HUES64 (cell line): ENCODE measurements around the gene RCCD1.

Experiments
- H3K27ac ChIP-seq: 2 replicates; pipeline ENCODE4 v1.7.0; 2013; ENCODE audit warnings: low read depth, low read length, inconsistent platforms
- H3K27me3 ChIP-seq: 2 replicates; pipeline ENCODE4 v1.6.1; 2013; ENCODE audit warnings: mild to moderate bottlenecking, low read length; ENCODE audit not compliant: insufficient read depth
- H3K36me3 ChIP-seq: 2 replicates; pipeline ENCODE4 v1.6.1; 2013; ENCODE audit warnings: mild to moderate bottlenecking, low read length; ENCODE audit not compliant: insufficient read depth
- H3K4me1 ChIP-seq: 2 replicates; pipeline ENCODE4 v1.6.1; 2013; ENCODE audit warnings: mild to moderate bottlenecking, low read length, moderate library complexity; ENCODE audit not compliant: insufficient read depth
- H3K4me3 ChIP-seq: 2 replicates; pipeline ENCODE4 v1.5.1; 2013; ENCODE audit warnings: mild to moderate bottlenecking, low read length, moderate library complexity
- H3K9ac ChIP-seq: 2 replicates; pipeline ENCODE4 v1.6.1; 2013; ENCODE audit warnings: mild to moderate bottlenecking, low read depth, low read length
- H3K9me3 ChIP-seq: 2 replicates; pipeline ENCODE4 v1.6.1; 2013; ENCODE audit warnings: low read depth, low read length; ENCODE audit not compliant: insufficient read depth
- WGBS: fragments of 150-250, 120-280 bp; methylation state at CpG from one replicate; pipeline ENCODE4 v1.1.7; 2013; ENCODE audit warnings: missing lambda C conversion rate; 5-methylcytosine and 5-hydroxymethylcytosine counted together

RCCD1 gene

GRCh38 chr15:90933301-90933700, 21.4 kb upstream of the RCCD1 start:
- Histone ChIP-seq H3K9me3 (no peaks in the 10 kb centered on the region), H3K4me3 (no peak overlapping the region), H3K9ac (no peak overlapping the region), H3K4me1 (no peaks in the 10 kb centered on the region; the same call in 1 of the 2 replicates), H3K27ac (no peak overlapping the region), H3K36me3 (peaks cover 17% of the 10 kb centered on the region), H3K27me3 (peaks cover 15% of the 10 kb centered on the region)
- 78% methylated on average over 1 of the region's 1 CpG for WGBS

- Histone ChIP-seq H3K27ac (no peak overlapping the region), H3K9me3 (no peaks in the 10 kb centered on the region), H3K4me1 (no peaks in the 10 kb centered on the region; the same call in 1 of the 2 replicates), H3K36me3 (peaks cover 26% of the 10 kb centered on the region), H3K27me3 (peaks cover 15% of the 10 kb centered on the region), H3K9ac (peak overlapping the region; percentile 20; the same call in 1 of the 2 replicates), H3K4me3 (peak overlapping the region; percentile 78)
- 3% methylated on average over 19 of the region's 19 CpGs for WGBS
These were observed 20.3 kb upstream of the RCCD1 start for GRCh38 chr15:90934256-90934948.

- H3K27ac ChIP-seq: no peak within 1 kb of the TSS
- WGBS: under 1% methylated on average over 65 of the region's 65 CpGs
- peaks cover 33% of the 10 kb centered on the region for H3K36me3 ChIP-seq
- H3K4me3 ChIP-seq: peak within 1 kb of the TSS; percentile 78
- no peaks in the 10 kb centered on the region; the same call in 1 of the 2 replicates for H3K4me1 ChIP-seq
- H3K9me3 ChIP-seq: no peaks in the 10 kb centered on the region
- peak within 1 kb of the TSS; percentile 66 for H3K9ac ChIP-seq
- H3K27me3 ChIP-seq: peaks cover 15% of the 10 kb centered on the region
These were observed 19.5 kb upstream of the RCCD1 start, which contains the start of gene UNC45A for GRCh38 chr15:90934949-90935751. Gene UNC45A (plus strand): TSS chr15:90935285. CDS start chr15:90935325, 40 bp downstream.

- Histone ChIP-seq H3K27me3 (peaks cover 15% of the 10 kb centered on the region), H3K4me3 (no peak overlapping the region), H3K9ac (no peak overlapping the region), H3K27ac (no peak overlapping the region), H3K36me3 (peaks cover 47% of the 10 kb centered on the region), H3K4me1 (no peaks in the 10 kb centered on the region; the same call in 1 of the 2 replicates), H3K9me3 (no peaks in the 10 kb centered on the region)
- 86% methylated on average over 1 of the region's 1 CpG for WGBS
These were observed 17.9 kb upstream of the RCCD1 start for GRCh38 chr15:90936823-90937222.

- Histone ChIP-seq H3K4me3 (no peak overlapping the region), H3K9ac (no peak overlapping the region), H3K9me3 (no peaks in the 10 kb centered on the region), H3K27me3 (peaks cover 8% of the 10 kb centered on the region; the same call in 1 of the 2 replicates), H3K36me3 (peaks cover 61% of the 10 kb centered on the region), H3K4me1 (no peaks in the 10 kb centered on the region; the same call in 1 of the 2 replicates), H3K27ac (no peak overlapping the region)
- WGBS: 93% methylated on average over 5 of the region's 5 CpGs
These were observed 16.4 kb upstream of the RCCD1 start for GRCh38 chr15:90938261-90938660.

GRCh38 chr15:90939756-90940155, 14.9 kb upstream of the RCCD1 start:
- H3K9ac ChIP-seq: no peak overlapping the region
- H3K27me3 ChIP-seq: no peaks in the 10 kb centered on the region
- no peaks in the 10 kb centered on the region for H3K4me1 ChIP-seq
- H3K36me3 ChIP-seq: peaks cover 76% of the 10 kb centered on the region
- no peaks in the 10 kb centered on the region for H3K9me3 ChIP-seq
- H3K27ac ChIP-seq: no peak overlapping the region
- no peak overlapping the region for H3K4me3 ChIP-seq
- WGBS: 94% methylated on average over 7 of the region's 7 CpGs

- no peak overlapping the region for H3K4me3 ChIP-seq
- no peak overlapping the region for H3K9ac ChIP-seq
- no peaks in the 10 kb centered on the region for H3K9me3 ChIP-seq
- H3K27ac ChIP-seq: no peak overlapping the region
- peaks cover 81% of the 10 kb centered on the region for H3K36me3 ChIP-seq
- no peaks in the 10 kb centered on the region for H3K4me1 ChIP-seq
- WGBS: 97% methylated on average over 4 of the region's 4 CpGs
- no peaks in the 10 kb centered on the region for H3K27me3 ChIP-seq
These were observed 13.6 kb upstream of the RCCD1 start for GRCh38 chr15:90941038-90941437.

- no peak overlapping the region for H3K27ac ChIP-seq
- no peak overlapping the region for H3K9ac ChIP-seq
- 96% methylated on average over 12 of the region's 12 CpGs for WGBS
- H3K4me3 ChIP-seq: no peak overlapping the region
- no peaks in the 10 kb centered on the region for H3K9me3 ChIP-seq
- H3K36me3 ChIP-seq: peaks cover 85% of the 10 kb centered on the region
- no peaks in the 10 kb centered on the region for H3K4me1 ChIP-seq
- no peaks in the 10 kb centered on the region for H3K27me3 ChIP-seq
These were observed 12.1 kb upstream of the RCCD1 start for GRCh38 chr15:90942354-90943120.

GRCh38 chr15:90945091-90945490, 9.6 kb upstream of the RCCD1 start:
- Histone ChIP-seq H3K27ac (no peak overlapping the region), H3K9ac (no peak overlapping the region), H3K4me1 (no peaks in the 10 kb centered on the region), H3K4me3 (no peak overlapping the region), H3K36me3 (peaks cover 85% of the 10 kb centered on the region), H3K9me3 (no peaks in the 10 kb centered on the region), H3K27me3 (no peaks in the 10 kb centered on the region)
- WGBS: 98% methylated on average over 7 of the region's 7 CpGs

GRCh38 chr15:90946538-90946937, 8.1 kb upstream of the RCCD1 start:
- Histone ChIP-seq H3K27ac (no peak overlapping the region), H3K4me1 (no peaks in the 10 kb centered on the region), H3K9ac (no peak overlapping the region), H3K27me3 (no peaks in the 10 kb centered on the region), H3K4me3 (no peak overlapping the region), H3K36me3 (peaks cover 86% of the 10 kb centered on the region), H3K9me3 (no peaks in the 10 kb centered on the region)
- 96% methylated on average over 16 of the region's 16 CpGs for WGBS
